OCI-LY3 (cell line): ENCODE results near the gene MYL3.
"Not testable (repeated sequence)": the region's sequence is repeated elsewhere in the genome, so short reads cannot be mapped to it uniquely, and the experiment has no call there.

ENCODE experiments used
- H2AFZ ChIP-seq: fragments of 200-600, 300-600 bp; shearing (Covaris generic); 2 replicates; pipeline ENCODE4 v1.6.0; 2014; ENCODE audit warnings: antibody characterized with exemption, low read depth, low read length
- H3K27ac ChIP-seq: fragments of 200-600, 300-600 bp; sonication (generic); 2 replicates; pipeline ENCODE4 v1.5.1; 2014; ENCODE audit warnings: mild to moderate bottlenecking, low read length, moderate library complexity, mixed read lengths
- H3K27me3 ChIP-seq: fragments of 200-600, 300-600 bp; sonication (generic); 2 replicates; pipeline ENCODE4 v1.6.1; 2014; ENCODE audit warnings: low read depth, low read length, mixed read lengths
- H3K36me3 ChIP-seq: fragments of 200-600, 300-600 bp; sonication (generic); replicated peaks from 2 replicates; pipeline ENCODE3; 2014; ENCODE audit warnings: low read depth, low read length, mixed read lengths
- H3K4me1 ChIP-seq: fragments of 300-600, 200-600 bp; sonication (generic); 2 replicates; pipeline ENCODE4 v1.6.1; 2014; ENCODE audit warnings: low read length, mixed read lengths
- H3K4me2 ChIP-seq: fragments of 200-600, 300-600 bp; sonication (generic); 2 replicates; pipeline ENCODE4 v1.6.1; 2014; ENCODE audit warnings: low read length, mixed read lengths
- H3K4me3 ChIP-seq: fragments of 300-600, 200-600 bp; sonication (generic); 2 replicates; pipeline ENCODE4 v1.5.1; 2014; ENCODE audit warnings: antibody characterized with exemption, mild to moderate bottlenecking, low read length, moderate library complexity
- H3K79me2 ChIP-seq: fragments of 300-600, 200-600 bp; shearing (Covaris generic); 2 replicates; pipeline ENCODE4 v1.6.1; 2014; ENCODE audit warnings: mild to moderate bottlenecking, low read length, mixed read lengths
- H3K9ac ChIP-seq: fragments of 300-600, 200-600 bp; shearing (Covaris generic); 2 replicates; pipeline ENCODE4 v1.6.0; 2014; ENCODE audit warnings: mild to moderate bottlenecking, low read length, moderate library complexity
- H3K9me3 ChIP-seq: fragments of 200-600, 300-600 bp; shearing (Covaris generic); 2 replicates; pipeline ENCODE4 v1.6.1; 2014; ENCODE audit warnings: low read length, mixed read lengths; ENCODE audit not compliant: insufficient read depth
- H4K20me1 ChIP-seq: fragments of 200-600, 300-600 bp; sonication (generic); 2 replicates; pipeline ENCODE4 v1.6.1; 2016; ENCODE audit warnings: low read length, mixed read lengths; ENCODE audit not compliant: insufficient read depth
- EZH2phosphoT487 ChIP-seq: fragments of 200-600 bp; shearing (Covaris generic); IDR thresholded peaks from 2 replicates; pipeline ENCODE4 v1.6.1; 2018; ENCODE audit warnings: antibody characterized with exemption, mixed run types, low read depth
- TF ChIP-seq, protein P1 (sequence below): fragments of 200-600, 300-600 bp; sonication (generic); IDR thresholded peaks from 2 replicates; pipeline ENCODE4 v1.5.1; 2014; ENCODE audit warnings: antibody characterized with exemption, low read length, low read depth

The MYL3 gene

DNA sequence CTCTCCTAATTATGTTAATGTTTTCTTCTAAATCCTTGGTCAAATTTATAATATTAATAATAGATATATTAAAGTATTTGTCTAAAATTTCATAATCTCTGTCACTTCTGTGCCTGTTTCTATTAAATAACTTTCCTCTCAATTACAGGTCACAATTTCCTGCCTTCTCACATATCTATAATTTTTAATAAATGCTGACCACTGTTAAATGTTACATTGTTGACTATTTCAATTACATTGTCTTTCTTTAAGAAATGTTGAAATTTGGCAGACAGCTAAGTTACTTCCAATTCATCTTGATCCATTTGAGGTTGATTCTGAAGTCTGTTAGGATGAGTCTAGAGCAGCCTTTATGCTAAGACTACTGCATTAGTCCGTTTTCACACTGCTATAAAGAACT is 41.7 kb downstream of the MYL3 start:
- Histone ChIP-seq H2AFZ (no peak overlapping the region), H3K9me3 (no peaks in the 10 kb centered on the region), H3K27me3 (no peaks in the 10 kb centered on the region), H3K4me2 (no peak overlapping the region), H3K9ac (no peak overlapping the region), H3K4me3 (no peak overlapping the region), H3K4me1 (no peaks in the 10 kb centered on the region), H3K79me2 (no peaks in the 10 kb centered on the region), H3K36me3 (no peaks in the 10 kb centered on the region), H3K27ac (no peak overlapping the region), H4K20me1 (no peaks in the 10 kb centered on the region)
- no peak for TF ChIP-seq EZH2phosphoT487
- TF ChIP-seq, protein P1, sequence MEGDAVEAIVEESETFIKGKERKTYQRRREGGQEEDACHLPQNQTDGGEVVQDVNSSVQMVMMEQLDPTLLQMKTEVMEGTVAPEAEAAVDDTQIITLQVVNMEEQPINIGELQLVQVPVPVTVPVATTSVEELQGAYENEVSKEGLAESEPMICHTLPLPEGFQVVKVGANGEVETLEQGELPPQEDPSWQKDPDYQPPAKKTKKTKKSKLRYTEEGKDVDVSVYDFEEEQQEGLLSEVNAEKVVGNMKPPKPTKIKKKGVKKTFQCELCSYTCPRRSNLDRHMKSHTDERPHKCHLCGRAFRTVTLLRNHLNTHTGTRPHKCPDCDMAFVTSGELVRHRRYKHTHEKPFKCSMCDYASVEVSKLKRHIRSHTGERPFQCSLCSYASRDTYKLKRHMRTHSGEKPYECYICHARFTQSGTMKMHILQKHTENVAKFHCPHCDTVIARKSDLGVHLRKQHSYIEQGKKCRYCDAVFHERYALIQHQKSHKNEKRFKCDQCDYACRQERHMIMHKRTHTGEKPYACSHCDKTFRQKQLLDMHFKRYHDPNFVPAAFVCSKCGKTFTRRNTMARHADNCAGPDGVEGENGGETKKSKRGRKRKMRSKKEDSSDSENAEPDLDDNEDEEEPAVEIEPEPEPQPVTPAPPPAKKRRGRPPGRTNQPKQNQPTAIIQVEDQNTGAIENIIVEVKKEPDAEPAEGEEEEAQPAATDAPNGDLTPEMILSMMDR, result no peak

DNA sequence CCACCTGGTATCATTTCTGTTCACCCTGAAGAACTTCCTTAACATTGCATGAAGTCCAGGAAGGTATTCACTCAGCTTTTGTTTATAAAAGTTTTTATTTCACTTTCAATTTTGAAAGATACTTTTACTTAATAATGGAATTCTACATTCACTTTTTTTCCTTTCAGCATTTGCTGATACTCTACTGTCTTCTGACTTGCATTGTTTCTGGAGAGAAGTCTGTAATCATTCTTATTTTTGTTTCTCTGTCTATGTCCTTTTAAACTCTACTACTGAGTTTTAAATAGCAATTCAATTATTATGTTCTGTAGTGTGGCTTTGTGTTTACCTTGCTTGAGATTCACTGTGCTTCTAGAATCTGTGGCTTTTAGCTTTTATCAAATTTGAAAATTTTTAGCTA is 42.4 kb downstream of the MYL3 start:
- H4K20me1 ChIP-seq, result no peaks in the 10 kb centered on the region
- H3K9ac ChIP-seq, result no peak overlapping the region
- TF ChIP-seq, protein P1, result no peak
- TF ChIP-seq EZH2phosphoT487, result no peak

DNA sequence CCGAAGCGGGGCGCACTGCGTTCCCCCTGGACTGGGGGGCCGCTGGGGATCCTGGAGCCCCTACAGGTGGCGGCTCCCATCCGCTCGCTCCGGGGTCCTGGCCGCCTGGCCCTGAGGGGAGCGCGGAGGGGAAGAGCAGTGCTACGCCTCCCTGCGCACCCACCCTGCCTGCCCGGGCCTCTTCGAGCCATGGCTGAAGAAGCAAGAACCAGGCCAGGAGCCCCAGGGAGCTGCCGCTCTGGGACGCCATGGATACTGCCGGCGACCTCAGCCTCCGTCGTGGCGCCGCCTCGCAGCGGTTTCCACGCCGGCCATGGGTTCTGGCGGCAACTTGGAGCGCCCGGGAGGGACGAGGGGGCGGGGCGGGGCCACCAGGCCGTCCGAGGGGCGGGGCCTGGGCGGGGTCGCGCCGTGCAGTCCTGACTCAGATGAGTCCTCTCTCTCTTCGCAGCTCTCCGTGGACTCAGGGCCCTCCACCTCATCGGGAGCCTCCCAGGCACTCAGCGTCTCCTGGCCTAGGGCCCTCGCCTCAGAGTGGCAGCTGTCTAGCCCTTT is 50.9 kb downstream of the MYL3 start:
- TF ChIP-seq, protein P1, result no peak
- TF ChIP-seq EZH2phosphoT487, result no peak
- Histone ChIP-seq H3K79me2 (no peaks in the 10 kb centered on the region), H2AFZ (no peak overlapping the region), H3K4me3 (no peak overlapping the region), H4K20me1 (no peaks in the 10 kb centered on the region), H3K9ac (no peak overlapping the region), H3K27ac (no peak overlapping the region), H3K36me3 (no peaks in the 10 kb centered on the region), H3K9me3 (no peaks in the 10 kb centered on the region), H3K4me2 (no peak overlapping the region), H3K4me1 (peaks cover 6% of the 10 kb centered on the region; the same call in 1 of the 2 replicates), H3K27me3 (peaks cover 9% of the 10 kb centered on the region)

More for the DNA sequence above, 42.4 kb downstream of the MYL3 start:
- H3K27ac ChIP-seq, result no peak overlapping the region
- H2AFZ ChIP-seq, result no peak overlapping the region
- H3K4me3 ChIP-seq, result no peak overlapping the region
- no peaks in the 10 kb centered on the region for H3K36me3 ChIP-seq
- H3K79me2 ChIP-seq, result no peaks in the 10 kb centered on the region
- no peaks in the 10 kb centered on the region for H3K4me1 ChIP-seq
- no peaks in the 10 kb centered on the region for H3K27me3 ChIP-seq
- no peak overlapping the region for H3K4me2 ChIP-seq
- no peaks in the 10 kb centered on the region for H3K9me3 ChIP-seq

DNA sequence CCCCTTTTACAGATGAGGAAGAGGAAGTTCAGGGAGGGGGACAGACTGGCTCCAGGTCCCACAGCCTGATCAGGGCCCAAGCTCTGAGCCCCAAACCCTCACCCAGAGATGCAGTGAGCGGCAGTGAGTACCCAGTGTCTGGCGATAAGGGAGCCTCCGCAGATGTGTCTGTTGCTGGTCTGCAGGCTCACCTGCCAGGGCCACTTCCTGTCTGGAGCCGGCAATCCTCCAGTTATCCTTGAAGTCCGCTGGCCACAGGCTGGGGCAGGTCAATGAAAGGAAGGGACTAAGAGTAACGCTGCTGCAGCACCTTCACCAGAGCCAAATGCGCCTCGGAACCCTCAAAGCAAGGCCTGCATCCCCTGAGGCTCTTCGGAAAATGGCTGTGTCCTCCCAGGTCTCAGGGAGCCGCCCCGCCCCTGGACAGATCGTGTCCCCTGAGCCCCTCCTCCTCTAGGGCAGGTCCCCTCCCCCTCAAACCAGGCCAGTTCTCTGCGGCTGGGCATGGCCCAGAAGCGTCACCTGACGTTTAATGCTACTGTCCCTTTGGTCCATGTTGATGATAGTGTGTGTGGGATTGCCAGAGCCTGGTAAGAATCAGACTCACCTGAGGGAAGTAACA is 51.5 kb downstream of the MYL3 start:
- Histone ChIP-seq H2AFZ (no peak overlapping the region), H3K9me3 (no peaks in the 10 kb centered on the region), H4K20me1 (no peaks in the 10 kb centered on the region), H3K27me3 (peaks cover 15% of the 10 kb centered on the region), H3K9ac (no peak overlapping the region), H3K4me3 (no peak overlapping the region), H3K27ac (no peak overlapping the region), H3K4me2 (no peak overlapping the region), H3K36me3 (no peaks in the 10 kb centered on the region), H3K79me2 (no peaks in the 10 kb centered on the region), H3K4me1 (peaks cover 6% of the 10 kb centered on the region; the same call in 1 of the 2 replicates)
- TF ChIP-seq, protein P1, result no peak
- no peak for TF ChIP-seq EZH2phosphoT487

DNA sequence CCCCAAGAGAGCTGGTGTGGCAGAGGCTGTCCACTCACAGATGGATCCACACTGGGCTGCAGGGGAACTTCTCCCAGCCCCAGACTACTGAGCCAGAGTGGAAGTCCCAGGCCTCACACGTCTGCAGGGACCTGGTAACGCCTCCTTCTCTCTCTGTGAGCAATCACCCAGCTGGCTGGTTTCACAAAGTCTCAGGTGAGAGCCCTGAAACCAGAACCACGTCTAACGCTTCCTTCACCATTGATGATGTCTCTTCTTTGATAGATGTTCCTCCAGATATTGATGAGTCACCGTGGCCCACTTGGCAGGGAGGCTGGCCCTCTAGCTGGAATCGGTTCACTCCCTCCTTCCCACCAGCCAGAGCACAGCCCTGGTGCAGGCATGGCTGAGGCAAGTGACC is 54.5 kb downstream of the MYL3 start:
- not testable (repeated sequence) for H3K4me3 ChIP-seq, H3K4me1 ChIP-seq, H3K27ac ChIP-seq, H2AFZ ChIP-seq, H4K20me1 ChIP-seq, H3K4me2 ChIP-seq, H3K9me3 ChIP-seq, H3K36me3 ChIP-seq, H3K79me2 ChIP-seq, H3K9ac ChIP-seq
- peaks cover 18% of the 10 kb centered on the region for H3K27me3 ChIP-seq
